Fibroblast of the aortic adventitia (primary cell): ENCODE results near the gene SLK. TPM values are rescaled to one million over a fixed set of nuclear protein-coding genes. Genes with fewer than 3 reads are reported as not detected.

Experiments
- DNase-seq: peaks from one replicate; pipeline ENCODE4 v3.0.0-alpha.2; 2010; ENCODE audit warnings: low read depth
- H3K4me3 ChIP-seq: 2 replicates; pipeline ENCODE4 v1.5.1; 2011; ENCODE audit warnings: low read depth, mild to moderate bottlenecking, control low read depth, low read length, moderate library complexity
- CTCF ChIP-seq: IDR thresholded peaks from 2 replicates; pipeline ENCODE4 v1.5.1; 2011; ENCODE audit warnings: mild to moderate bottlenecking, low read length, control low read depth, inconsistent platforms; ENCODE audit not compliant: insufficient read depth
- total RNA-seq: library from RNA; depleted of rRNA; stranded (reverse); fragments of >200 nt; gene quantifications from 2 replicates; pipeline ENCODE4 v1.2.3, GENCODE V29; 2012; ENCODE audit warnings: low replicate concordance

SLK gene
- total RNA-seq, 1 donor = 81.3 TPM

GRCh38 chr10:103922659-103923058 lies 44.3 kb upstream of the SLK start:
- DNase-seq = no peak
- H3K4me3 ChIP-seq = no peak overlapping the region
- TF ChIP-seq CTCF = no peak

- TF ChIP-seq CTCF = no peak
- no peak overlapping the region for H3K4me3 ChIP-seq
- DNase-seq = no peak
Measured at GRCh38 chr10:103923502-103923901, 43.4 kb upstream of the SLK start.

GRCh38 chr10:103925591-103925990 lies 41.3 kb upstream of the SLK start:
- no peak overlapping the region for H3K4me3 ChIP-seq
- DNase-seq = no peak
- TF ChIP-seq CTCF = no peak

- no peak for DNase-seq
- no peak for TF ChIP-seq CTCF
- H3K4me3 ChIP-seq = no peak overlapping the region
Measured at GRCh38 chr10:103926722-103927319, 40.1 kb upstream of the SLK start.

GRCh38 chr10:103928784-103929183 lies 38.2 kb upstream of the SLK start:
- H3K4me3 ChIP-seq = no peak overlapping the region
- TF ChIP-seq CTCF = no peak
- no peak for DNase-seq

- no peak overlapping the region for H3K4me3 ChIP-seq
- no peak for TF ChIP-seq CTCF
- peak; percentile 37 for DNase-seq
Measured at GRCh38 chr10:103929381-103929921, 37.5 kb upstream of the SLK start.

- DNase-seq = no peak
- H3K4me3 ChIP-seq = no peak overlapping the region
- no peak for TF ChIP-seq CTCF
Measured at GRCh38 chr10:103930449-103930848, 36.5 kb upstream of the SLK start.
